ENCODE data around the gene MIER2.

- TF ChIP-seq, protein P1, sequence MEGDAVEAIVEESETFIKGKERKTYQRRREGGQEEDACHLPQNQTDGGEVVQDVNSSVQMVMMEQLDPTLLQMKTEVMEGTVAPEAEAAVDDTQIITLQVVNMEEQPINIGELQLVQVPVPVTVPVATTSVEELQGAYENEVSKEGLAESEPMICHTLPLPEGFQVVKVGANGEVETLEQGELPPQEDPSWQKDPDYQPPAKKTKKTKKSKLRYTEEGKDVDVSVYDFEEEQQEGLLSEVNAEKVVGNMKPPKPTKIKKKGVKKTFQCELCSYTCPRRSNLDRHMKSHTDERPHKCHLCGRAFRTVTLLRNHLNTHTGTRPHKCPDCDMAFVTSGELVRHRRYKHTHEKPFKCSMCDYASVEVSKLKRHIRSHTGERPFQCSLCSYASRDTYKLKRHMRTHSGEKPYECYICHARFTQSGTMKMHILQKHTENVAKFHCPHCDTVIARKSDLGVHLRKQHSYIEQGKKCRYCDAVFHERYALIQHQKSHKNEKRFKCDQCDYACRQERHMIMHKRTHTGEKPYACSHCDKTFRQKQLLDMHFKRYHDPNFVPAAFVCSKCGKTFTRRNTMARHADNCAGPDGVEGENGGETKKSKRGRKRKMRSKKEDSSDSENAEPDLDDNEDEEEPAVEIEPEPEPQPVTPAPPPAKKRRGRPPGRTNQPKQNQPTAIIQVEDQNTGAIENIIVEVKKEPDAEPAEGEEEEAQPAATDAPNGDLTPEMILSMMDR (IDR thresholded peaks at IDR 0.05), result no peak
- TF ChIP-seq POLR2A (IDR thresholded peaks at IDR 0.05), result no peak
- TF ChIP-seq POLR2AphosphoS5 (IDR thresholded peaks at IDR 0.05; ENCODE audit: insufficient read depth in 1 of 2, low read depth in 1 of 2), result no peak
Measured at GRCh38 chr19:305240-306150, 39.1 kb downstream of the MIER2 start.

Data from vagina (tissue), 2 donors.